SH-SY5Y (cell line): ENCODE measurements around the gene HELQ.

Experiments
- GATA2 ChIP-seq: IDR thresholded peaks from 2 replicates; pipeline ENCODE4 v1.6.1; 2011; ENCODE audit warnings: mild to moderate bottlenecking, low read depth, low read length
- GATA3 ChIP-seq: IDR thresholded peaks from 2 replicates; pipeline ENCODE4 v1.6.1; 2011; ENCODE audit warnings: low read depth, mild to moderate bottlenecking, low read length, moderate library complexity

DNA sequence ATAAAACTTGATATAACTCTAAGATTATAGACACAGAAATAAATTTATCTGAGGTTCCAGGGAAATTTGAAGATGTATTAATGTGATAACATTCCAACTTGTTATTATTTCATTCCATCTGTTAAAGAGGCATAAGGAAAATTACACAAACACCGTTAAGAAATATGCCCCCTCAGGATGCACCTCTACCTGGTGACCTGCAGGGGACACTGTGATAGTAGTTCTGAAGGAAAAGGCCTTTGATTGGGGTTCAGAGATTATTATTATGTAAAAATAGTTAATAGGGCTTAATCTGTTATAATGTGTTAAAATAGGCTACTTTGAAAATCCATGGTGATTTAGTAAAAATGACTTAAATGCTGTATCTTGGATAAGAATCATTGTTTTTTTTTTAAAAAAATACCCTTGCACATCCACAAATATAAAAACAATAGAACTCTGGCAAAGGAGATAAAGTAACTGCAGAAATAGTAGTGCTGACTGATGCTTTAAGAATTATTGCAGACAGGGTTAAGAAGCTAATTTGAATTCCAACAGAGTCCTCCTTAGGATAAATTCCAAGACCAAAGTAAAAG lies 35.3 kb upstream of the HELQ start:
- TF ChIP-seq GATA3 (no peak), GATA2 (no peak)
